Astrocyte of the cerebellum (primary cell): ENCODE data around the gene C17orf100.
A peak's percentile ranks its signal among the peaks of the same experiment; 100 is the strongest.

Experiments
- DNase-seq: peaks from one replicate; pipeline ENCODE4 v3.0.0-alpha.2; 2011; ENCODE audit warnings: low read depth
- H3K4me3 ChIP-seq: 2 replicates; pipeline ENCODE4 v1.5.1; 2011; ENCODE audit warnings: mild to moderate bottlenecking, low read depth, low read length, moderate library complexity
- in situ Hi-C: cut with HindIII; loops from 2 replicates; pipeline ENCODE4 v1.10.0; 2017; ENCODE audit warnings: low sequenced_read_pairs
- TF ChIP-seq, protein P1 (sequence below): IDR thresholded peaks from 2 replicates; pipeline ENCODE4 v1.5.1; 2012; ENCODE audit warnings: low read length, low read depth, moderate library complexity, mild to moderate bottlenecking; ENCODE audit errors: missing control alignments

C17orf100 gene

DNA sequence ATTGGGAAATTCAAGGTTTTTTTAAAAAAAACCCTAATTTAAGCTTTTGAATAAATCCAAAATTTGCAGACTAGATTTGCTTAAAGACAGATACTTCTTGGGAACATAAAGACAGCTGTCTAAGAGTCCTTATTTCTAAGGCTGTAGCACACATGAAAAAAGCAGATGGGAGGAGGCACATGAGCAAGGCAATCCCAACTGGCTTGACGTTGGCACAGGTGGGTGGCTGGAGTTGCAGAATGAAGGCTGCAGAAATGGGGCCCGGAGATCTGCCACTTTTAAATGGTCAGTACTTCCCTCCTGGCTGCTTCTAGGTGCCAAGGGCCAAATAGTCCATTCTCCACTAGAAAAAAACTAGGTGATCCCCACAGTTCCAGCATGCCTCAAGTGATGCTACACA is 15.5 kb upstream of the C17orf100 start:
- no peak for DNase-seq
- in situ Hi-C loops, result no loop called here
- TF ChIP-seq, protein P1, sequence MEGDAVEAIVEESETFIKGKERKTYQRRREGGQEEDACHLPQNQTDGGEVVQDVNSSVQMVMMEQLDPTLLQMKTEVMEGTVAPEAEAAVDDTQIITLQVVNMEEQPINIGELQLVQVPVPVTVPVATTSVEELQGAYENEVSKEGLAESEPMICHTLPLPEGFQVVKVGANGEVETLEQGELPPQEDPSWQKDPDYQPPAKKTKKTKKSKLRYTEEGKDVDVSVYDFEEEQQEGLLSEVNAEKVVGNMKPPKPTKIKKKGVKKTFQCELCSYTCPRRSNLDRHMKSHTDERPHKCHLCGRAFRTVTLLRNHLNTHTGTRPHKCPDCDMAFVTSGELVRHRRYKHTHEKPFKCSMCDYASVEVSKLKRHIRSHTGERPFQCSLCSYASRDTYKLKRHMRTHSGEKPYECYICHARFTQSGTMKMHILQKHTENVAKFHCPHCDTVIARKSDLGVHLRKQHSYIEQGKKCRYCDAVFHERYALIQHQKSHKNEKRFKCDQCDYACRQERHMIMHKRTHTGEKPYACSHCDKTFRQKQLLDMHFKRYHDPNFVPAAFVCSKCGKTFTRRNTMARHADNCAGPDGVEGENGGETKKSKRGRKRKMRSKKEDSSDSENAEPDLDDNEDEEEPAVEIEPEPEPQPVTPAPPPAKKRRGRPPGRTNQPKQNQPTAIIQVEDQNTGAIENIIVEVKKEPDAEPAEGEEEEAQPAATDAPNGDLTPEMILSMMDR, result no peak
- H3K4me3 ChIP-seq, result no peak overlapping the region

DNA sequence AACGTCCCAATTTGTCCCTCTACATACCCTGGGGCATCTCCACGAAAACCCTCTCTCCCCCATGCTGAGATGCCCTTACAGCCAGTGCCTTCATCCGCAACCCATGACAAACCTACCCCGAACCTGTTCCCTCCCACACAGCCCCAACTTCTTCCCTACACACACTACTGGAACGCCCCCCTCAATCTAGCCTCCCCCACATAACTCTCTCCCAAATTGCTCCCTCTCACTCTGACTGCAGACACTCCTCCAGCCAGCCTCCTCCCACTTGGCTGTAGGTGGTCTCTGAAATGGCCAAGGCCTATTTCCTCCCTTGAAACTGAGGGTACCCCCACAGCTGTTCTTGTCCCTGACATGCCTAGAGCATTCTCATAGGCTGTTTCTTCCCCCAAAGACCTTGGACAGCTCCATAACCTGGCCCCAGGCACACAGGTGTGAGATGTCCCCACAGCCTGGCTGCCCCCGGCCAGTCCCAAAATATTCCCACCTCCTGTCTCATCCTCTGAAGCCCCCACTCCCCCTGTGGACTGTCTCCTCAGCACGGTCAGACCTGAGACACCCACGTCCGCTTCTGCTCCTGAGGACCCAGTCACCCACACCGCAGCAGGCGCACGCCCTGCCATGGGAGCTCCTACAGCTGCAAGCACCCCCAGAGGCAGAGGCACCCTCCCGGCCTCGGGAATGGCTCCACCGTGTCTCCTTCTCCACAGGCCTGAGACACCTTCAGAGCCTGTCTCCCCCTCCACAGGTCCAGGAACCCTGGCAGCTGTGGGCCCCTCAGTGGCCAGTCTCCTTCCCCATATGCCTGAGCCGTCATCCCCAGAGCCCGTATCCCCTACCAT is 14.7 kb upstream of the C17orf100 start:
- TF ChIP-seq, protein P1, result no peak
- no peak overlapping the region for H3K4me3 ChIP-seq
- in situ Hi-C loops, result no loop called here
- no peak for DNase-seq

DNA sequence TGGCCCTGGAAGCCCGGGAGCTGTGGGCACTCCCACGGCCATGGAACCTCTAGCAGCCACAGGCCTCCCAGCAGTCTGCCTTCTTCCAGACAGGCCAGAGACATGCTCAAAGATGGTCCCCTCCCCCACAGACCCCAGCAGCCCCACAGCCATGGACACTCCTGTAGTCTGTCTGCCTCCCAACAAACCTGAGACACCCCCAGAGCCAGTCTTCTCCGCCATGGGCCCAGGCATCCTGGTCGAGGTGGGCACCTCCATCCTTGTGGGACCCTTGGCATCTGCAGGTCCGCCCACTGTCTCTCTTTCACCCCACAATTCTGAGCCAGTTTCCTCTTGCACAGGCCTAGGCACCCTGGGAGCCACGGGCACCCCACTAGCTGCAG is 14.1 kb upstream of the C17orf100 start:
- no peak overlapping the region for H3K4me3 ChIP-seq
- TF ChIP-seq, protein P1, result no peak
- in situ Hi-C loops, result no loop called here
- DNase-seq, result no peak

DNA sequence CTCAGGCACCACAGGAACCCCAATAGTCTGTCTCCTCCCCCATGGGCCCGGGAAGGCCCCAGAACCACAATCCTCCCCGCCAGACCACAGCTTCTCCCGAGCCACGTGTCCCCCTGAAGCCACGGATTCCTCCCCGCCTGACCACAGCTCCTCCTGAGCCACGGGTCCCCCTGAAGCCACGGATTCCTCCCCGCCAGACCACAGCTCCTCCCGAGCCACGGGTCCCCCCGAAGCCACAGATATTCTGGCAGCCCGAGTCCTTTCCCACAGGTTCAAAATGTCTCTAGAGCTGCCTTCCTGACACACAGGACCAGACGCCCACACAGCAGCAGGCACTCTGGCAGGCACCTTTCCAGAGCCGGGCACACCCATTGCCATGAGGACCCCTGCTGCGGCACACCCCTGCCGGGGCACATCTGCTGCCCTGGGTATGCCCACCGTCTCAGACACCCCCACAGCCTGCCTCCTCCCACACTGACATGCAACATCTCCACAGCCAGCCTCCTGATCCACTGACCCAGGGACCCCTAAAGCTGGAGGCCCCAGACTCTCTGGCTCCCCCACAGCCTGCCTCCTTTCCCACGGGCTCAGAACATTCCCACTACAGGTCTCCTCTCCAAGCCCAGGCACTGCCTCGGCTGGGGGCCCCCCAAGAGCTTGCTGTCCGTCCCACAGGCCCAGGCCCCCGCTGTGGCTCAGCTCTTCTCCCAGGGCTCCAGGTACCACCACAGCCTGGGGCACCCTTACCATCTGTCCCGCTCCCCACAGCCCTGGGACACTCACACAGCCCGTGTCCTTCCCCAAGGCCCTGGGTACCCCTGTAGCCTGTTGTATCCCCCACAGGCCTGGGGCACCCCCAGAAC is 13.3 kb upstream of the C17orf100 start:
- H3K4me3 ChIP-seq, result no peak overlapping the region
- TF ChIP-seq, protein P1, result no peak
- in situ Hi-C loops, result no loop called here

DNA sequence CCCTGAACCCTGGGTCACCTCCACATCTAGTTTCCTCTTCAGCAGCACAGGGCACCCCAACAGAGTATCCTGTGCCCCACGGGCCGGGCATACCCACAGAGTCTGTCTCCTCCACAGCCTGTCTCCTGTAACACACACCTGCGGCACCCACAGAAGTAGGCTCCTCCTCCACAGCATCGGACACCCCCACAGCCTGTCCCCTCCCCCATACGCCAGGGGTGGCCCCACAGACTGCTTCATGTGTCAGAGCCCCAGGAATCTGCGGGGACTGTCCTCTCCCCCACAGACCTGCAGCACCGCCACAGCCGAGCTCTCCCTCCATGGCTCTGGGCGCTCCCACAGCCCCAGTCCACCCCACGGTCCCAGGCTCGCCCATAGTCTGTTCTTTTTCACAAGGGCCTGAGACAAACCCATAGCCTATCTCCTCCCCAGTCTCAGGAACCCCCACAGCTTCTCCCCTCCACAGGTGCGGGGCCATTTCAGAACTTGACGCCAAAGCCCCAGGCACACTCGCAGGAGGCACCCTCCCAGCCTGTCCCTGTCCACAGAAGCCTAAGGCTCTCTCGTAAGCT is 12.5 kb upstream of the C17orf100 start:
- no peak for DNase-seq
- in situ Hi-C loops, result no loop called here
- TF ChIP-seq, protein P1, result no peak
- H3K4me3 ChIP-seq, result peak overlapping the region; percentile 91

More for the DNA sequence above, 13.3 kb upstream of the C17orf100 start:
- no peak for DNase-seq
